Gastrocnemius medialis (tissue), 4 donors: ENCODE results near the gene ANKRD11. TPM values are rescaled to one million over a fixed set of nuclear protein-coding genes. Genes with fewer than 3 reads are reported as not detected.

Source experiments
- ATAC-seq, 2 donors: fragments of 150-250 bp; one replicate each; pipeline ENCODE4 v1.9.1; 2016
- DNase-seq, 2 donors: peaks; one replicate each; pipeline ENCODE4 v3.0.0-alpha.2; 2019
- H3K27ac ChIP-seq, 4 donors: fragments of 200-600 bp; sonication (generic); 1 replicate in 1 of 4; 2 replicates in 3 of 4; pipeline ENCODE4 v1.5.1; 2016 to 2018; ENCODE audit warnings: mild to moderate bottlenecking in 2 of 4, moderate library complexity in 1 of 4
- H3K27me3 ChIP-seq, 3 donors: fragments of 200-600 bp; sonication (generic) in 2 of 3; 1 replicate in 1 of 3; 2 replicates in 2 of 3; pipeline versions ENCODE4 v1.5.1 to v1.6.0; 2016 to 2019; ENCODE audit warnings: mild to moderate bottlenecking in 1 of 3, moderate library complexity in 1 of 3
- H3K36me3 ChIP-seq, 2 donors: fragments of 200-600 bp; sonication (generic) in 1 of 2; one replicate each; pipeline ENCODE4 v1.5.1; 2017 to 2018
- H3K4me1 ChIP-seq, 2 donors: fragments of 200-600 bp; sonication (generic) in 1 of 2; one replicate each; pipeline ENCODE4 v1.5.1; 2016 to 2017; ENCODE audit warnings: mild to moderate bottlenecking in 2 of 2
- H3K4me3 ChIP-seq, 4 donors: fragments of 200-600 bp; sonication (generic) in 3 of 4; 1 replicate in 1 of 4; 2 replicates in 3 of 4; pipeline ENCODE4 v1.5.1; 2016 to 2019; ENCODE audit warnings: mild to moderate bottlenecking in 2 of 4
- H3K9me3 ChIP-seq, 3 donors: fragments of 200-600 bp; sonication (generic) in 2 of 3; 1 replicate in 1 of 3; 2 replicates in 2 of 3; pipeline ENCODE4 v1.5.1; 2016 to 2019
- CTCF ChIP-seq, 5 experiments: fragments of 450-650 bp in 3 of 5; fragments of 200-600 bp in 2 of 5; sonication (generic) in 2 of 5; IDR thresholded peaks in 4 of 5; conservative IDR thresholded peaks in 1 of 5; 1 replicate in 4 of 5; 2 replicates in 1 of 5; pipeline ENCODE4 v1.5.1; 2016 to 2019; ENCODE audit warnings: antibody characterized with exemption in 5 of 5, mild to moderate bottlenecking in 3 of 5, moderate library complexity in 3 of 5
- POLR2A ChIP-seq, 2 donors: fragments of 450-650 bp; IDR thresholded peaks; one replicate each; pipeline ENCODE4 v1.6.1; 2017; ENCODE audit warnings: antibody characterized with exemption in 2 of 2, mild to moderate bottlenecking in 2 of 2, moderate library complexity in 2 of 2
- in situ Hi-C, 4 donors: fragments of 200-750 bp; cut with MboI; loops; one replicate each; pipeline versions ENCODE4 v1.15.0 to v1.8.0; 2017; ENCODE audit warnings: low sequenced_read_pairs in 4 of 4
- intact Hi-C: fragments of 100-400 bp; cut with DNase I; formaldehyde crosslinking; loops from one replicate; pipeline ENCODE4 v1.15.1; 2023; ENCODE audit warnings: low total_unique reads
- total RNA-seq, 4 donors: library from RNA; depleted of rRNA; stranded (reverse); fragments of >200 nt; gene quantifications; one replicate each; pipeline versions ENCODE4 v1.1.0 to v1.2.3, GENCODE V29; 2016

Gene ANKRD11
- total RNA-seq, 4 donors from 2014 or later: 26.0 to 77.0 (median 55.0) TPM

GRCh38 chr16:89475144-89475543 is 15.2 kb downstream of the ANKRD11 start:
- Histone ChIP-seq H3K4me1 (peaks cover 89% of the 10 kb centered on the region in 2 donors), H3K9me3 (no peaks in the 10 kb centered on the region), H3K36me3 (no peaks in the 10 kb centered on the region), H3K27me3 (no peaks in the 10 kb centered on the region), H3K27ac (peak overlapping the region in 1 of 4 donors; percentile 86), H3K4me3 (no peak overlapping the region)
- no peak for ATAC-seq
- DNase-seq: no peak
- intact Hi-C loops: loop anchor here (5.0 kb wide), 1 partner anchor 33 kb away; no protein-coding TSS in a partner anchor
- TF ChIP-seq POLR2A (IDR thresholded peaks at IDR 0.05): no peak
- TF ChIP-seq CTCF (IDR thresholded peaks at IDR 0.05 in 4 of 5, conservative IDR thresholded peaks at IDR 0.05 in 1 of 5): no peak
- in situ Hi-C loops: no loop called here

- Histone ChIP-seq H3K27ac (peak overlapping the region in 1 of 4 donors; percentile 86), H3K4me3 (no peak overlapping the region), H3K36me3 (no peaks in the 10 kb centered on the region), H3K9me3 (no peaks in the 10 kb centered on the region), H3K4me1 (peaks cover 86 to 87% of the 10 kb centered on the region in 2 donors), H3K27me3 (no peaks in the 10 kb centered on the region)
- ATAC-seq (no peak), DNase-seq (no peak)
- TF ChIP-seq CTCF (IDR thresholded peaks at IDR 0.05 in 4 of 5, conservative IDR thresholded peaks at IDR 0.05 in 1 of 5) (no peak), POLR2A (IDR thresholded peaks at IDR 0.05) (no peak)
- in situ Hi-C loops: no loop called here
- intact Hi-C loops: no loop called here
These were observed 16.5 kb downstream of the ANKRD11 start for GRCh38 chr16:89473791-89474414.

GRCh38 chr16:89473136-89473712 is 17.1 kb downstream of the ANKRD11 start:
- in situ Hi-C loops: no loop called here
- H3K27ac ChIP-seq: peak overlapping the region in 1 of 4 donors; percentile 86

GRCh38 chr16:89472711-89473075 is 17.7 kb downstream of the ANKRD11 start:
- no peak overlapping the region for H3K4me3 ChIP-seq
- in situ Hi-C loops: no loop called here
- ATAC-seq (no peak), DNase-seq (no peak)
- intact Hi-C loops: no loop called here
- no peaks in the 10 kb centered on the region for H3K9me3 ChIP-seq
- H3K4me1 ChIP-seq: peaks cover 86% of the 10 kb centered on the region in 2 donors
- H3K27me3 ChIP-seq: no peaks in the 10 kb centered on the region
- no peak overlapping the region for H3K27ac ChIP-seq
- H3K36me3 ChIP-seq: no peaks in the 10 kb centered on the region
- no peak for TF ChIP-seq POLR2A (IDR thresholded peaks at IDR 0.05)
- no peak for TF ChIP-seq CTCF (IDR thresholded peaks at IDR 0.05 in 4 of 5, conservative IDR thresholded peaks at IDR 0.05 in 1 of 5)

More at GRCh38 chr16:89473136-89473712, 17.1 kb downstream of the ANKRD11 start:
- H3K4me1 ChIP-seq: peaks cover 86 to 87% of the 10 kb centered on the region in 2 donors
- intact Hi-C loops: no loop called here
- H3K4me3 ChIP-seq: no peak overlapping the region
- H3K27me3 ChIP-seq: no peaks in the 10 kb centered on the region
- DNase-seq (no peak), ATAC-seq (no peak)
- H3K9me3 ChIP-seq: no peaks in the 10 kb centered on the region
- TF ChIP-seq POLR2A (IDR thresholded peaks at IDR 0.05) (no peak), CTCF (IDR thresholded peaks at IDR 0.05 in 4 of 5, conservative IDR thresholded peaks at IDR 0.05 in 1 of 5) (no peak)
- no peaks in the 10 kb centered on the region for H3K36me3 ChIP-seq
